MM.1S (cell line): ENCODE measurements around the gene UGT2A3.

Source experiments
- CTCF ChIP-seq: fragments of 300-600 bp; sonication (generic); IDR thresholded peaks from 2 replicates; pipeline ENCODE4 v1.5.1; 2016; ENCODE audit warnings: antibody characterized with exemption, low read length, mixed read lengths
- EZH2 ChIP-seq: fragments of 300-600 bp; sonication (generic); optimal IDR thresholded peaks from 2 replicates; pipeline ENCODE3; 2017; ENCODE audit warnings: low read depth, mild to moderate bottlenecking, antibody characterized with exemption, low read length, mixed read lengths
- EZH2phosphoT487 ChIP-seq: fragments of 300-600 bp; sonication (generic); IDR thresholded peaks from 2 replicates; pipeline ENCODE4 v1.6.1; 2018; ENCODE audit warnings: antibody characterized with exemption, low read length

GRCh38 chr4:68917016-68917415 is 34.6 kb downstream of the UGT2A3 start:
- TF ChIP-seq EZH2 (no peak), CTCF (no peak), EZH2phosphoT487 (no peak)
